HG02840 (cell line): ENCODE data around the gene DMTF1.
"Not testable (repeated sequence)": the region's sequence is repeated elsewhere in the genome, so short reads cannot be mapped to it uniquely, and the experiment has no call there.

ENCODE experiments used
- ATAC-seq: cut with Tn5 transposase; IDR thresholded peaks from one replicate; pipeline ENCODE4 v1.9.1; 2021; ENCODE audit warnings: mild to moderate bottlenecking, moderate library complexity, moderate number of reproducible peaks; ENCODE audit not compliant: unreplicated experiment, low FRiP score

The DMTF1 gene

DNA sequence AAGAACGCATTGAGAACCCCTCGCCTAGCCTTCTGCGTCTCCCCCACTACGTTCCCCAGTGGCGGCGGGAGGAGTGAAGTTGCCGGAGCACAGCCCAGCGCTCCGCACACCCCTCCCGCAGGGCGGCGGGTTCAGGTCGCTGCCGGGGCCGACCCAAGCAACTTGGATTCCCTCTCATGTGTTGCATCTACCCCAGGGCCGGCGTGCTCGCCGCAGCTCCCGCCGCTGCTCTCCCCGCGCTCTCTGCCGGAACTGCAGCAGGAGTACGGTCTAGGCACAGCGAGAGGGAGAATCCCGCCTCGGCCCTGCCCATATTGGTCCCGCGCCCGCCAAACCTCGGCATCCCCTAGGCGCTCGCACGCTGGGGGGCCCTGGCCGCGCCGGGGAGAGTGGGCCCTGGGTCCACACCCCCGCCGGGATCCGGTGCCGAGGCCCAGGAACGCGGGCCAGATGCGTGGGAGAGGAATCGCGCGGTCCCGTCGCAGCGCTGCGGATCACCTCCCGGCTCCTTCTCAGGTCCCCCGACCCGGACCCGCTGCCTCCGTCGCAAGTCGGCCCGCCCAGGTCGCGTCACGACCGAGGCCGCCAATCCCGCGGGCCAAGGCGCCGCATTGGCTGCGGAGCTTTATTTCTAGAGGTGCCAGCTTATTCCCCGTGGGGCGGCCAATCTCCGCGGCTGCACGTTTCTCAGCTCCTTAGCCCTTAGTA lies 67.9 kb downstream of the DMTF1 start:
- peak; percentile 27 for ATAC-seq

DNA sequence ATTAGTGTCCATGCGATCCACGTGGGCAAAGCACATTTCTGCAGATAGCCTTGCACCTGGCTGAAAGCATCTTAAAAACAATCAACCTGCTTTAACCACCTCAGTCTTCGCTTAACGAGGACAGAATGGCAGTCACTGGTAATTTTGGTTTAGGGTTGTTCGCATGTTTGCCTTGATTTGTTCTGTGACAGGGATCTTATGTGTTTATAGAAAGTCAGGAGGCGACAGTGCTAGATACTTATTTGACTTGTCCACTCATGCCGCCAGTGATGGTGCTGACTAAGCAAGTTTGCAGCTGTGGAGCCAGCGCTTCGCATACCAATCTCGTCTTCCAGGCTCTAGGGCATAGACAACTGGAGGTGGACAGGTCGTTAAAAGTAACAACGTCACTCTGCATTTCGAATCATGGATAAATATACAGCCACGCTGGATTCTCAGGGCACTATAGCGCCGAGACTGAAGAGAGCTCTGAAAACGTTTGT lies 68.5 kb downstream of the DMTF1 start:
- no peak for ATAC-seq

GRCh38 chr7:87223666-87224065 lies 71.4 kb downstream of the DMTF1 start:
- ATAC-seq, result no peak

DNA sequence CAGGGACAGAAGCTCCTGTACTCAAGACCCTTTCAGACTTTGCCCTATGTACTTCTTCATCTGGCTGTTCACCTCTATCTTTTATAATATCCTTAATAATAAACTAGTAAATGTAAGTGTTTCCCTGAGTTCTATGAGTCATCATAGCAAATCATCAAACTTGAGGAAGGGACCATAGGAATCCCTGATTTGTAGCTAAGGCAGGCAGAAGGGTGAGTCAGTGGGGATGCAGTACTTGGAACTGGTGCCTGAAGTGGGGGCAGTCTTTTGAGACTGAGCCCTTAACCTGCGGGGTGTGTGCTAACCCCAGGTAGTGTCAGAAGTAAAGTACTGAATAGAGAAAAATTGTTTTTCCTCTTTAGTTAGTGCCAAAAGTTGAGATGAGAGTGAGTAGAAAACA lies 73.4 kb downstream of the DMTF1 start:
- no peak for ATAC-seq

DNA sequence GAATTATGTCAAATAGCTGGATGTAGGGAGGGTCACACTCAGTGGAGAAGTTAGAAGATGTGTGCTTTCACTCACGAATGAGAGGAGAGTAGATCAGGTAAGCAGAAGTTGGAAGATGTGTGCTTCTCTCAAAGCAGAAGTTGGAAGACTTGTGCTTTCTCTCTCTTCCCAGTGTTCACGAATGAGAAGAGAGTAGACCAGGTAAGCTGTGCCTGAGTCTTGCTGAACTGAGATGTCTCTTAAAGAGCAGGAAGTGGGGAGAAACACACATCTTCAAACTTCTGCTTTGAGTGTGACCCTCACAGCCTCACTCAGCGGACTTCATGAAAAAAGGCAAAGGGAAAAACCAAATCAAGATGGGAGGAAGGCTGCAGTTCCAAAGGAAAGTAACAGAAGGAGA lies 74.2 kb downstream of the DMTF1 start:
- ATAC-seq, result no peak

DNA sequence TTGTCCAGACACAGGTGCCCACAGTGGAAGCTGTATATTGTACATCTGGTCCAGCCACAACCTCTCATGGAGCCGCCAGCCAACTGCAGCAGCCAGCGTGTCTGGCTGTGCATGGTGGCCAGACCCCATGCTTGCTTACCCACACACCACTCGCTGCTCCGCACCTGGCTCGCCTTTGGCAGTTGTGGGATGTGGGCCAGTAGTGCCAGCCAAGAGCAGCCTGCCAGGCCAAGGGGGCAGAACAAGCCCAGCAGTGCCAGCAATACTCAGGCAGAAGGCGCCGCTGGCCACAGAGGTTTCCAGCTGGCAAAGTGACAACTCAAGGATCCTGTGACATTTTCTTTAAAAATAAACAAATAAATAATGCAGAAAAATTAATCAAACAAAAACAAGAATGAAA lies 79.0 kb downstream of the DMTF1 start:
- ATAC-seq, result no peak

GRCh38 chr7:87231711-87232110 lies 79.5 kb downstream of the DMTF1 start:
- ATAC-seq, result no peak

GRCh38 chr7:87234949-87235348 lies 82.7 kb downstream of the DMTF1 start:
- ATAC-seq, result no peak

DNA sequence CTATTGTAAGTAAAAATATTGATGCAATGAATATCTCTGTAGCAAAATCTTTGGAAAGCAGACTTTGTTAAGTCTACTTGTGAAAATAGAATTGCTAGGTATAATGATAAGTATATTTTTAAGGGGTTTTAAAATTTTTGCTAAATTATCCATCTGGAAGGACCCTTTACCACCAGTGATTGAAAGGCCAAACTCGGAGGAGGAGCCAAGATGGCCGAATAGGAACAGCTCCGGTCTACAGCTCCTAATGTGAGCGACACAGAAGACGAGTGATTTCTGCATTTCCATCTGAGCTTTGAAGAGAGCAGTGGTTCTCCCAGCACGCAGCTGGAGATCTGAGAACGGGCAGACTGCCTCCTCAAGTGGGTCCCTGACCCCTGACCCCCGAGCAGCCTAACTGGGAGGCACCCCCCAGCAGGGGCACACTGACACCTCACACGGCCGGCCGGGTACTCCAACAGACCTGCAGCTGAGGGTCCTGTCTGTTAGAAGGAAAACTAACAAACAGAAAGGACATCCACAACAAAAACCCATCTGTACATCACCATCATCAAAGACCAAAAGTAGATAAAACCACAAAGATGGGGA lies 86.3 kb downstream of the DMTF1 start:
- ATAC-seq, result not testable (repeated sequence)

- ATAC-seq, result not testable (repeated sequence)
Observed at GRCh38 chr7:87245671-87246070, 93.4 kb downstream of the DMTF1 start.
